ENCODE results near the gene LY6G6F. TPM values are rescaled to one million over a fixed set of nuclear protein-coding genes. Genes with fewer than 3 reads are reported as not detected.

The LY6G6F gene
- total RNA-seq, 1 experiment from 2014 or later, result not detected

DNA sequence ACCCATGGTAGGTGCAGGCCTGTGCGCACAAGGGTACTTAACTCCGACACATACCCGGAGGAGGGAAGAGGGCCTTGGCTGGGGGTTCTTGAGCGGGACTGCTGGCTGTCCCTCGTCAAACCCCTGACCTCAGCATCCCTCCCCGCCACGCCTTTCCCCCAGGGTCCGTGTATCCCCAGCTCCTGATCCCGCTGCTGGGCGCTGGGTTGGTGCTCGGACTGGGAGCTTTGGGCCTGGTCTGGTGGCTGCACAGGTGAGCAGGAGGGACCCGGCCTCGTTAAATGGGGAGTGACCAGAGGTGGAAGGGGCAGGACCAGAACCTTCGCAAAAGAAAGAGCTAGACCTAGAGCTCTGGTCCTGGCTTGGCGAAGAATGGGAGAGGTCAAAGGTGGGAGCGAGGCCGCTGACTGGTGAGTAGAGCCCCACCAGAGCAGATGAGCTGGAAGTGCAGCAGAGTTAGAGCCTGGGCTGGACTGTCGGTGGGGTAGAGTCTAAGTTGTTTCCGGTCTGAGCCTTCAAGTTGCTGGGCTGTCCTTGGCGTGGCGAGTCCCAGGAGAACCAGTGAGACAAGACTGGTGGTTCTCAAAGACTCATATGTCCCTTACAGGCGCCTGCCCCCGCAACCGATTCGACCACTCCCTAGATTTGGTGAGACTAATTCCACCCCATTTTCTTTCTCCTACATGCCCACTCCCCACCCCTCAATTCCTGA lies 17.5 kb downstream of the LY6G6F start:
- Mint-ChIP-seq H3K27me3 (ENCODE audit: insufficient read depth, unreplicated experiment) (no peaks in the 10 kb centered on the region), H3K4me3 (ENCODE audit: unreplicated experiment) (no peak overlapping the region), H3K27ac (ENCODE audit: low read depth, unreplicated experiment) (no peak overlapping the region), H3K9me3 (ENCODE audit: unreplicated experiment) (no peaks in the 10 kb centered on the region), H3K36me3 (ENCODE audit: insufficient read depth, unreplicated experiment) (no peaks in the 10 kb centered on the region), H3K4me1 (ENCODE audit: insufficient read depth, unreplicated experiment) (peaks cover 7% of the 10 kb centered on the region)
- ChIA-PET CTCF (interaction anchor here (0.6 to 1.2 kb wide), 4 partner anchors 47 to 413 kb away, joined by 3 read pairs; no protein-coding TSS in a partner anchor), POLR2A (interaction anchor here (2.1 kb wide), 1 partner anchor 13 kb away, joined by 7 read pairs; the partner anchor contains the start of gene CLIC1)
- no peak for DNase-seq (ENCODE audit: unreplicated experiment)
- TF ChIP-seq, protein P1, sequence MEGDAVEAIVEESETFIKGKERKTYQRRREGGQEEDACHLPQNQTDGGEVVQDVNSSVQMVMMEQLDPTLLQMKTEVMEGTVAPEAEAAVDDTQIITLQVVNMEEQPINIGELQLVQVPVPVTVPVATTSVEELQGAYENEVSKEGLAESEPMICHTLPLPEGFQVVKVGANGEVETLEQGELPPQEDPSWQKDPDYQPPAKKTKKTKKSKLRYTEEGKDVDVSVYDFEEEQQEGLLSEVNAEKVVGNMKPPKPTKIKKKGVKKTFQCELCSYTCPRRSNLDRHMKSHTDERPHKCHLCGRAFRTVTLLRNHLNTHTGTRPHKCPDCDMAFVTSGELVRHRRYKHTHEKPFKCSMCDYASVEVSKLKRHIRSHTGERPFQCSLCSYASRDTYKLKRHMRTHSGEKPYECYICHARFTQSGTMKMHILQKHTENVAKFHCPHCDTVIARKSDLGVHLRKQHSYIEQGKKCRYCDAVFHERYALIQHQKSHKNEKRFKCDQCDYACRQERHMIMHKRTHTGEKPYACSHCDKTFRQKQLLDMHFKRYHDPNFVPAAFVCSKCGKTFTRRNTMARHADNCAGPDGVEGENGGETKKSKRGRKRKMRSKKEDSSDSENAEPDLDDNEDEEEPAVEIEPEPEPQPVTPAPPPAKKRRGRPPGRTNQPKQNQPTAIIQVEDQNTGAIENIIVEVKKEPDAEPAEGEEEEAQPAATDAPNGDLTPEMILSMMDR (IDR thresholded peaks at IDR 0.05; ENCODE audit: unreplicated experiment), result no peak
- BruUV-seq (replicated peaks), result no TSS peak
- intact Hi-C loops (cut with micrococcal nuclease), result no loop called here

DNA sequence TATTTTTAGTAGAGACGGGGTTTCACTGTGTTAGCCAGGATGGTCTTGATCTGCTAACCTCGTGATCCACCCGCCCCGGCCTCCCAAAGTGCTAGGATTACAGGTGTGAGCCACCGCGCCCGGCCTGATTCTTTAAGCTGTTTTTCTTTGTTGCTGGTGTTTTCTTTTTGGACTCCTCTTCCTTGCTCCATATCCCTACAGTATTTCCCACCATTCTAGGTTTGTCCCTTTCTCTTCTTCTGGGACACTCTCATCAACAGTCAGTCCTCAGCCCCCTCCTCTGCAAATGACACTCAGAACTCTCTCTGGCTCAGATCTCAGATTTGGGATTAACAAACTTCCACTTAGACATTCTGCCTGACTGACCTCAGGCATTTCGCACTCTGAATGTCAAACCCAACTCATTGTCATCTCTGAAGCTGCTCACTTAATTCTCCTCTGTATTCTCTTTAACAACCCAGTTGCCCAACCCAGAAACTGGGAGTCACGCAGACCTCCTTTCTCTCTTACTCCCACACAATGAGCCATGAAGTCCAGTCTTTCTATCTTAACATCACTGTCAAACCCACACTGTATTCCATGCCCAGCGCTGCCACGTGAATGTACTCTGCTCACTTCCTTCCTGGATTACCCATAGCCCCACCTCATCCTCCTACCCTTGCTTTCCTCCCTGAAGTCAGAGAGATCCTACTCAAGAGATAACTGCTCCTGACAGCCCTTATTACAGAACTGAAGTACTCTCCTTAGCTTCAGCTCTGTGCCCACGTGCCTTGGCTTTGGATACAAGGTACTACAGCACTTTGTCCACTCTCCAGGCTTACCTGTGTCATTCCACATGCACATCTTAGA lies 19.1 kb downstream of the LY6G6F start:
- BruUV-seq (replicated peaks), result no TSS peak
- no peak overlapping the region for H3K4me3 Mint-ChIP-seq (ENCODE audit: unreplicated experiment)
- peaks cover 6% of the 10 kb centered on the region for H3K36me3 Mint-ChIP-seq (ENCODE audit: insufficient read depth, unreplicated experiment)
- H3K9me3 Mint-ChIP-seq (ENCODE audit: unreplicated experiment), result no peaks in the 10 kb centered on the region
- DNase-seq (ENCODE audit: unreplicated experiment), result no peak
- no peak overlapping the region for H3K27ac Mint-ChIP-seq (ENCODE audit: low read depth, unreplicated experiment)
- ChIA-PET CTCF (interaction anchor here (0.6 to 1.2 kb wide), 2 partner anchors 45 to 1022 kb away, joined by 3 read pairs; no protein-coding TSS in a partner anchor), POLR2A (interaction anchor here (0.6 to 2.1 kb wide), 3 partner anchors 11 to 48 kb away, joined by 3 to 7 read pairs (median 3); partner anchors contain the start of gene CLIC1)
- intact Hi-C loops (cut with micrococcal nuclease), result no loop called here
- peaks cover 7% of the 10 kb centered on the region for H3K4me1 Mint-ChIP-seq (ENCODE audit: insufficient read depth, unreplicated experiment)
- H3K27me3 Mint-ChIP-seq (ENCODE audit: insufficient read depth, unreplicated experiment), result no peaks in the 10 kb centered on the region
- TF ChIP-seq, protein P1 (IDR thresholded peaks at IDR 0.05; ENCODE audit: unreplicated experiment), result no peak

DNA sequence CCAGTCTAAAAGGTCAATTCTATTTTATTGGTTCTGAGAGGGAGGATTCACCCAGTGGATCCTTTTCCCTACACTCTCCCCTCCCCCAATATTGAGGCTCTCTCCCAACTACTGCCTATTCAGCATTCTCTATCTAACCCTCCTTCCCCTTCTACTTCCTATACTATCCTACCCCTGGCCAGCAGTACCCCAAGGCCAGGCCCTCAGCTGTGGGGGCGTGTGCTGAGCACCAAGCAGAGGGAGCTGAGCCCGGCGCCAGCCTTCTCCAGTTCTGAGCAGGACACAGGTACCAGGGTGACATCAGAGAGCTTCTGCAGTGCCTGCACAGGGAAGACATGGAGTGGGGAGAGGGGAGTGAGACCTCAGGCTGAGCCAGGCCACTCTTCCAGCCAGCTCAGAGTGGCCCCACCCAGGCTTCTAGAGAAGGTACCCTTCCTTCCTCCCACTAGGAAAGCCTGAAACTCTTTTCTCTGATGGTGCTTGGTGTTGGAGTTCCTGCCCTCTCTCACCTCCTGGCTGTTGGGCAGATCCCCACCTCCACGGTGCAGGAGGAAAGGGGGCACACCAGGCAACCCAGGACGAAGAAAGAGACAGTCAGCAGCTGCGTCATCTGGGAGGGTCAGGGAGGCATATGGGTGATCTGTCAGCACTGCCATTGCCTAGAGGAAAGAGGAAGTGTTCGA lies 20.5 kb downstream of the LY6G6F start:
- TF ChIP-seq, protein P1 (IDR thresholded peaks at IDR 0.05; ENCODE audit: unreplicated experiment), result no peak
- ChIA-PET POLR2A (interaction anchor here (0.7 to 11.8 kb wide), 3 partner anchors 9 to 99 kb away, joined by 3 to 95 read pairs (median 3); partner anchors contain the start of genes CLIC1, HSPA1B and MSH5), CTCF (interaction anchor here (0.5 to 2.3 kb wide), 5 partner anchors 10 to 1182 kb away, joined by 3 to 7 read pairs (median 5); no protein-coding TSS in a partner anchor)

More for the DNA sequence above, 20.5 kb downstream of the LY6G6F start:
- Mint-ChIP-seq H3K27me3 (ENCODE audit: insufficient read depth, unreplicated experiment) (no peaks in the 10 kb centered on the region), H3K4me3 (ENCODE audit: unreplicated experiment) (no peak overlapping the region), H3K4me1 (ENCODE audit: insufficient read depth, unreplicated experiment) (peaks cover 7% of the 10 kb centered on the region), H3K27ac (ENCODE audit: low read depth, unreplicated experiment) (no peak overlapping the region), H3K9me3 (ENCODE audit: unreplicated experiment) (no peaks in the 10 kb centered on the region), H3K36me3 (ENCODE audit: insufficient read depth, unreplicated experiment) (peaks cover 20% of the 10 kb centered on the region)
- intact Hi-C loops (cut with micrococcal nuclease), result no loop called here
- DNase-seq (ENCODE audit: unreplicated experiment), result no peak
- BruUV-seq (replicated peaks), result no TSS peak
